GM21423 (cell line): ENCODE results near the gene MUC5B.
"Not testable (repeated sequence)": the region's sequence is repeated elsewhere in the genome, so short reads cannot be mapped to it uniquely, and the experiment has no call there.

Experiments
- ATAC-seq: cut with Tn5 transposase; IDR thresholded peaks from one replicate; pipeline ENCODE4 v1.9.1; 2021; ENCODE audit warnings: mild to moderate bottlenecking, moderate library complexity; ENCODE audit not compliant: unreplicated experiment

Gene MUC5B, protein sequence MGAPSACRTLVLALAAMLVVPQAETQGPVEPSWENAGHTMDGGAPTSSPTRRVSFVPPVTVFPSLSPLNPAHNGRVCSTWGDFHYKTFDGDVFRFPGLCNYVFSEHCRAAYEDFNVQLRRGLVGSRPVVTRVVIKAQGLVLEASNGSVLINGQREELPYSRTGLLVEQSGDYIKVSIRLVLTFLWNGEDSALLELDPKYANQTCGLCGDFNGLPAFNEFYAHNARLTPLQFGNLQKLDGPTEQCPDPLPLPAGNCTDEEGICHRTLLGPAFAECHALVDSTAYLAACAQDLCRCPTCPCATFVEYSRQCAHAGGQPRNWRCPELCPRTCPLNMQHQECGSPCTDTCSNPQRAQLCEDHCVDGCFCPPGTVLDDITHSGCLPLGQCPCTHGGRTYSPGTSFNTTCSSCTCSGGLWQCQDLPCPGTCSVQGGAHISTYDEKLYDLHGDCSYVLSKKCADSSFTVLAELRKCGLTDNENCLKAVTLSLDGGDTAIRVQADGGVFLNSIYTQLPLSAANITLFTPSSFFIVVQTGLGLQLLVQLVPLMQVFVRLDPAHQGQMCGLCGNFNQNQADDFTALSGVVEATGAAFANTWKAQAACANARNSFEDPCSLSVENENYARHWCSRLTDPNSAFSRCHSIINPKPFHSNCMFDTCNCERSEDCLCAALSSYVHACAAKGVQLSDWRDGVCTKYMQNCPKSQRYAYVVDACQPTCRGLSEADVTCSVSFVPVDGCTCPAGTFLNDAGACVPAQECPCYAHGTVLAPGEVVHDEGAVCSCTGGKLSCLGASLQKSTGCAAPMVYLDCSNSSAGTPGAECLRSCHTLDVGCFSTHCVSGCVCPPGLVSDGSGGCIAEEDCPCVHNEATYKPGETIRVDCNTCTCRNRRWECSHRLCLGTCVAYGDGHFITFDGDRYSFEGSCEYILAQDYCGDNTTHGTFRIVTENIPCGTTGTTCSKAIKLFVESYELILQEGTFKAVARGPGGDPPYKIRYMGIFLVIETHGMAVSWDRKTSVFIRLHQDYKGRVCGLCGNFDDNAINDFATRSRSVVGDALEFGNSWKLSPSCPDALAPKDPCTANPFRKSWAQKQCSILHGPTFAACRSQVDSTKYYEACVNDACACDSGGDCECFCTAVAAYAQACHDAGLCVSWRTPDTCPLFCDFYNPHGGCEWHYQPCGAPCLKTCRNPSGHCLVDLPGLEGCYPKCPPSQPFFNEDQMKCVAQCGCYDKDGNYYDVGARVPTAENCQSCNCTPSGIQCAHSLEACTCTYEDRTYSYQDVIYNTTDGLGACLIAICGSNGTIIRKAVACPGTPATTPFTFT (N-terminal part only)

DNA sequence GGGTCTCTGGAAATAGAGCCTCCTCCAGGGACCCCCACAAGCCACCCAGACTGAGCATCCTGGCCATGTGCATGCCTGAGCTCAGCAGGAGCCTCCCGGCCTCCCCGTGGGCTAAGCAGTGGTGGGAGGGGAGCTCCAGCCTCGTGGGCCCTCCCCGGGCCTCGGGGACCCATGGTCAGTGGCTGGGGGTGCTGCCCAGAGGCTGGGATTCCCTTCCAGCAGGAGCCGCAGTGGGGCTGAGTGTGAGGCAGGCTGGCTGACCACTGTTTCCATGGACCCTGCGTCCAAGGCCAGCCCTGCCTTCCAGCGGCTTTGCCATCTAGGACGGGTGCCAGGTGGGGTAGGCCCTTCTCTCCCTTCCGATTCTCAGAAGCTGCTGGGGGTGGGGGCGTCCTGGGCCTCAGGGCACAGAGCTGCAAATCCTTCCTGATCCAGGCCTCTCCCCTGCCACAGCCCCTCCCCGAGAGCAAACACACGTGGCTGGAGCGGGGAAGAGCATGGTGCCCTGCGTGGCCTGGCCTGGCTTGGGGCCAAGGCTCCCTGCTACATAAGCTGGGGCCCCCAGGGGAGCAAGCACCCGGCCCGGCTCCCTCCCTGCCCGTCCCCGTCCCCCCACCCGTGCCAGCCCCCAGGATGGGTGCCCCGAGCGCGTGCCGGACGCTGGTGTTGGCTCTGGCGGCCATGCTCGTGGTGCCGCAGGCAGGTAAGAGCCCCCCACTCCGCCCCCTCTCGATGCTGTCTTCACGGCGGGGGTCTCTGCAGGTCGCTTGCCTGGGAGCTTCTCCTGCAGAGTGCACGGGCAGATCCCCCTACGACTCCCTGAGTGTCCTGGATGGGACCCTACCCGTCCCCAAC lies at the start of gene MUC5B:
TSS of gene MUC5B (plus strand) at position 576 of the 855 bp plus-strand sequence. CDS start at position 634, 58 bp downstream.
- ATAC-seq: no peak

DNA sequence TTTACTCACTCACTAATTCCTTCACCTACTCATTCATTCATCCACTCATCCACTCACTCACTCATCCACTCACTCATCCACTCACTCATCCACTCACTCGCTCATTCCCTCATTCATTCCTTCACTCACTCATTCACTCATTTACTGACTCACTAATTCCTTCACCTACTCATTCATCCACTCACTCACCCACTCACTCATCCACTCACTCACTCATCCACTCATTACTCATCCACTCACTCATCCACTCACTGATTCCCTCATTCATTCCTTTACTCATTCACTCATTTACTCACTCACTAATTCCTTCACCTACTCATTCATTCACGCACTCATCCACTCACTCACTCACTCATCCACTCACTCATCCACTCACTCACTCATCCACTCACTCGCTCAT lies 49.5 kb upstream of the MUC5B start:
- ATAC-seq: not testable (repeated sequence)

DNA sequence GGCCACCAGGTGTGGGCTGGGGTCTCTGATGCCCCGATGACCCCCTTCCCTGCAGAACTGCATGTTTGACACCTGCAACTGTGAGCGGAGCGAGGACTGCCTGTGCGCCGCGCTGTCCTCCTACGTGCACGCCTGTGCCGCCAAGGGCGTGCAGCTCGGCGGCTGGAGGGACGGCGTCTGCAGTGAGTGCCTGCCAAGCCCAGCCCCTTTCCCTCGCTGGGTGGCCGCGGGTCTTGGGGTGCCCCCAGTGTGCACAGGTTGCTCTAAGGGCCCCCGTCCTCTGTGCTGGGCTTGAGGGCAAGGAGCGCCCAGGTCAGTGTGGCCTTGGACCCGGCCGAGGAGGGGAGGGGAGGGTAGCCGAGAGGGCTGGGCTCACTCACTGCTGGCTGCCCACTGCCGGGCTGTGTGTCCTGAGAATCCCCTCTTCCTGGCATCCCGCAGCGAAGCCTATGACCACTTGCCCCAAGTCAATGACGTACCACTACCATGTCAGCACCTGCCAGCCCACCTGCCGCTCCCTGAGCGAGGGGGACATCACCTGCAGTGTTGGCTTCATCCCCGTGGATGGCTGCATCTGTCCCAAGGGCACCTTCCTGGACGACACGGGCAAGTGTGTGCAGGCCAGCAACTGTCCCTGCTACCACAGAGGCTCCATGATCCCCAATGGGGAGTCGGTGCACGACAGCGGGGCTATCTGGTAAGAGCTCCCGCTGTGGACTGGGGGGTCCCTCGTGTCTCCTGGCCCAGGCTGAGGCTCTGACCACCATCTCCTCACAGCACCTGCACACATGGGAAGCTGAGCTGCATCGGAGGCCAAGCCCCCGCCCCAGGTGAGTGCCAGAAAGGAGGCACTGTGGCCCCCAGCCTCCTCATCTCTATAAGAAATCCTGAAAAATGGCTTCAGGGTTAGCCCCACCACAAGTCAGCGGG lies 48.2 kb upstream of the MUC5B start:
- no peak for ATAC-seq

DNA sequence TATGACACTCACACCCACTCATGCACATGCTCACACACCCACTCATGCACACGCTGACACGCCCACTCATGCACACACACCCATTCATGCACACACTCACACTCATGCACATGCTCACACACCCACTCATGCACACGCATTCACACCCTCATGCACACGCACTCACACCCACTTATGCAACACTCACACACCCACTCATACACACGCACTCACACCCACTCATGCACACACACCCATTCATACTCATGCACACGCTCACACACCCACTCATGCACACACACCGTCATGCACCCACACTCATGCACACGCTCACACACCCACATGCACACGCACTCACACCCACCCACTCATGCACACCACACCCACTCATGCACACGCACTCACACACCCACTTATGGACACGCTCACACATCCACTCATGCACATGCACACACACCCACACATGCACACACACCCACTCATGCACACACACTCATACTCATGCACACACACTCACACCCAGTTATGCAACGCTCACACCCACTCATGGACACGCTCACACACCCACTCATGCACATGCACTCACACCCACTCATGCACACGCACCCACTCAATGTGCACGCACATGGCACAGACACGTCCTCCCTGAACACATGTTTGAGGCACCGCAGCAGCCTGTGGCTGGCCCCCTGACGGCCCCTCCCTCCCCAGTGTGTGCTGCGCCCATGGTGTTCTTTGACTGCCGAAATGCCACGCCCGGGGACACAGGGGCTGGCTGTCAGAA lies 47.2 kb upstream of the MUC5B start:
- no peak for ATAC-seq

DNA sequence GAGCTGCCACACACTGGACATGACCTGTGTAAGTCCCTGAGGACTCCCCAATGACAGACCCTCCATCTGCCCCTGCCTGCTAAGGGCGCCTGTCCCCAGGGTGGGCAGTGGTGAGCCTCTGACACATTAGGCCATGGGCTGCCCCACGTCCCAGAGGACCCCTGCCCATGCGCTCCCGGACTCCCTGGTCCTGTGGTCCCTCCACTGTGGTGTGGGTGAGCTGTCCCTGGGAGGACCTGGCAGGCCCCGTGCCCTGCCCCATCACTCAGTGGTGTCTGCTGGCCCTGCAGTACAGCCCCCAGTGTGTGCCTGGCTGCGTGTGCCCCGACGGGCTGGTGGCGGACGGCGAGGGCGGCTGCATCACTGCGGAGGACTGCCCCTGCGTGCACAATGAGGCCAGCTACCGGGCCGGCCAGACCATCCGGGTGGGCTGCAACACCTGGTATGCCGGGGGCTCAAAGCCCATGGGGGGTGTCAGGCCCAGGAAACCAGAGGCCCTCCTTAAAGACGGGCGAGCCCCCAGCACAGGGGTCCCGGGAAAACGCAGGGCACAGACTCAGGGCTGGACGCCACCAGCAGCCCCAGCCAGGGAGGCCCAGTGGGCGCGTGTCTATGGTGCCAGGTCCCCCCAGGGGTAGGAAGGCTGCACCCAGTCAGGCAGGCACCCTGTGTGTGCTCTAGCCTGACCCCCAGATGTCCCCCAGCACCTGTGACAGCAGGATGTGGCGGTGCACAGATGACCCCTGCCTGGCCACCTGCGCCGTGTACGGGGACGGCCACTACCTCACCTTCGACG lies 46.4 kb upstream of the MUC5B start:
- ATAC-seq: no peak

DNA sequence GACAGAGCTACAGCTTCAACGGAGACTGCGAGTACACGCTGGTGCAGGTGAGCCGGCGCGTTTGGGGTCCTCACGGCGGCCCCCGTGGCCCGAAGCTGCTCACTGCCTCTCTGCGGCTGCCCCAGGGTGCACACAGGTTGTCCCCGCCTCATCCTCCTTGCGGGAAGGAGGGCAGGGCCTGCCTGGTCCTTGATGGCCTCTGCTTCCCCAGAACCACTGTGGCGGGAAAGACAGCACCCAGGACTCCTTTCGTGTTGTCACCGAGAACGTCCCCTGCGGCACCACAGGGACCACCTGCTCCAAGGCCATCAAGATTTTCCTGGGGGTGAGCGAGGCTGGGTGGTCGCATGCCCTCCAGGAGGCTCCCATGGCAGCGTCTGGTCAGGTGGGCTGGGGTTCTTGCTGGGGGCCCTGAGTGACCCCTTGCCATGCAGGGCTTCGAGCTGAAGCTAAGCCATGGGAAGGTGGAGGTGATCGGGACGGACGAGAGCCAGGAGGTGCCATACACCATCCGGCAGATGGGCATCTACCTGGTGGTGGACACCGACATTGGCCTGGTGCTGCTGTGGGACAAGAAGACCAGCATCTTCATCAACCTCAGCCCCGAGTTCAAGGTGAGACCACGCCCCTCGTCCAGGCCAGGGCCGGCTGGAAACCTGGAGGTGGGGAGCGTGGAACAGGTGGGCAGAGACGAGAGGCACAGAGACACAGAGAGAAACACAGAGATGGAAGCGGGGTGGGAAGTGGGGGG lies 45.7 kb upstream of the MUC5B start:
- no peak for ATAC-seq

DNA sequence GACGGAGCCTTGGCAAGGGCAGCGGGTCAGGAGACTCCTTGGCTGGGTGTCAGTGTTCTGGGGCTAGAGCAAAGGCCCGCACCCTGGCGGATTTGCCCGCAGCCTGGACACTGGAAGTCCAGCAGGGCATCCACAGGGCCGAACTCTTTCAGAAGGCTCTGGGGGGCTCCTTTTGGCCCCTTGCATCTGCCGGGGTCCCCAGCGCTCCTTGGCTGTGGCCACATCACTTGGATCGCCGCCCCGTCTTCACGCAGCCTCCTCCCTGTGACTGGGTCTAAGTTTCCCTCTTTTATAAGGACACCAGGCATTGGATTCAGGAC lies 45.1 kb upstream of the MUC5B start:
- ATAC-seq: no peak

DNA sequence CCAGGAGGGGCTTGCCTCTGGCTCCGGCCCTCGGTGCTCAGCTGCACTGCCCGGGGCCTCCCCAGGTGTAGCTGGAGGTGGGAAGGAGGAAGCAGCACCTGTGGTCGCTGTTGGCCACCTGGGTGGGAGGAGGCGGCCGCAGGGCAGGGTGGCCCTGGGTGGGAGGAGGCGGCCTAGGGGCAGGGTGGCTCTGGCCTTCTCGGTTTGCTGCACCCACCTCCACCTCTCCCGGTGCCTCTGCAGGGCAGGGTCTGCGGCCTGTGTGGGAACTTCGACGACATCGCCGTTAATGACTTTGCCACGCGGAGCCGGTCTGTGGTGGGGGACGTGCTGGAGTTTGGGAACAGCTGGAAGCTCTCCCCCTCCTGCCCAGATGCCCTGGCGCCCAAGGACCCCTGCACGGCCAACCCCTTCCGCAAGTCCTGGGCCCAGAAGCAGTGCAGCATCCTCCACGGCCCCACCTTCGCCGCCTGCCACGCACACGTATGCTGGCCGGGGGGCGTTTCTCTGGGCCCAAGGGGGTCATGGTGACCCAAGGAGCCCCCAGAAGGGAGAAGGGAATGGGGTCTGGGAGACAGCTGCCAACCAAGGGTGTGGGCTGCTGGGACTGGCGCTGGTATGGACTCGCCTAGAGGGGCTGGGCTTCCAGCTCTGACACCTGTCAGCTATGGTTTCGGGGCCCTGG lies 44.5 kb upstream of the MUC5B start:
- ATAC-seq: no peak

DNA sequence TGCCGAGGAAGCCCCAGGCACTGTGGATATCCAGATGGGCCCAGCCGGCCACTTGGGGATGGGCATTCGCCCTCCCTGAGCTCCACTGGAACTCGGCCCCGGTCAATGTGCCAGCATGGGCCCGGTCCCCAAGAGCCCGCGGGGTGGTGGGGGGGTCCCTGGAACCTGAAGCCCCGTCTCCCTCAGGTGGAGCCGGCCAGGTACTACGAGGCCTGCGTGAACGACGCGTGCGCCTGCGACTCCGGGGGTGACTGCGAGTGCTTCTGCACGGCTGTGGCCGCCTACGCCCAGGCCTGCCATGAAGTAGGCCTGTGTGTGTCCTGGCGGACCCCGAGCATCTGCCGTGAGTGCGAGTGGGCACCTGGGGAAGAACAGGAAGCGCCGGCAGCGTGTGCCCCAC lies 44.0 kb upstream of the MUC5B start:
- ATAC-seq: no peak

DNA sequence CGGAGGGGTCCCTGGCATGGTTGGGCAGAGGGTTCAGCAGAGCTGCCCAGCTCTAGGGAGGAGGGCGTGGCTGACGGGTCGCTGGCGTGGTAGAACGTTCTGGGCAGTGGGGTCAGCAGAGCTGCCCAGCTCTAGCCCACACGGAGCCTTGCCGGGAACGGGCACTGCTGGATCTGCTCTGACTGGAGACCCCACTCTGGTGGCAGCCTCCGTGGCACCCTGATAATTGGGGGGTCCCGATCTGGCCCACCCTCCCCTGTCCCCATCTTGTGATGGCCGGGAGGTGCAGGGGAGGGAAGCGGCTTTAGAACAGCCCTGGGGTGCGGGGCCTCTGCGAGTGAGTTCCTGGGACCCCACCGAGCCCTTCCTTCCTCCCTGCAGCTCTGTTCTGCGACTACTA lies 43.2 kb upstream of the MUC5B start:
- ATAC-seq: no peak

DNA sequence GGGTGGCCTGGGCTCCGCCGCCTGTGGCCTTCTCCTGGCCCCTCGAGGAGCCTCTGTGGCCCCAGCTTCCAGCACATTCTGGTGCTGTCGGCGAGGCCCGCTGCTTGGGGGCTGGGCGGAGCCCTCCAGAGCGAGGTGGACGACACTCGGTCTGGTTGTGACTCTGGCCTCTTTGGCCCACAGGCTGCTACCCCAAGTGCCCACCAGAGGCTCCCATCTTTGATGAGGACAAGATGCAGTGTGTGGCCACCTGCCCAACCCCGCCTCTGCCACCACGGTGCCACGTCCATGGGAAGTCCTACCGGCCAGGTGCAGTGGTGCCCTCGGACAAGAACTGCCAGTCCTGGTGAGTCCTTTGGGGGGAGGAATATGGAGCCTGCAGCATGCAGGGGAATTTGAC lies 42.7 kb upstream of the MUC5B start:
- ATAC-seq: no peak

DNA sequence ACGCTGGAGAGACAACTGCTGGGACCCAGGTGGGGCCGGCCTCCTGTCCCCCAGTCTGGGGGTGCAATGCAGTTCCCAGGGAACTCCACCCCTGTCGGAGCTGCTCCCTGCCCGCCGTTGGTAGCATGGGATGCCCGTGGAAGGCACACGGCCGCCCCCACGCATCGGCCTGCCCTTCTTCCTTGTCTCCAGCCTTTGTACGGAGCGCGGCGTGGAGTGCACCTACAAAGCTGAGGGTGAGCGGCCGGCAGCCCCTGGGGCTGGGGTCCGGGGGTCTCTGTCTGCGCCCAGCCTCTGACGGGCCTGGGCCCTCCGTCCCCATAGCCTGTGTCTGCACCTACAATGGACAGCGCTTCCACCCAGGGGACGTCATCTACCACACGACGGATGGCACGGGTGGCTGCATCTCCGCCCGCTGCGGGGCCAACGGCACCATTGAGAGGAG lies 41.9 kb upstream of the MUC5B start:
- ATAC-seq: no peak

DNA sequence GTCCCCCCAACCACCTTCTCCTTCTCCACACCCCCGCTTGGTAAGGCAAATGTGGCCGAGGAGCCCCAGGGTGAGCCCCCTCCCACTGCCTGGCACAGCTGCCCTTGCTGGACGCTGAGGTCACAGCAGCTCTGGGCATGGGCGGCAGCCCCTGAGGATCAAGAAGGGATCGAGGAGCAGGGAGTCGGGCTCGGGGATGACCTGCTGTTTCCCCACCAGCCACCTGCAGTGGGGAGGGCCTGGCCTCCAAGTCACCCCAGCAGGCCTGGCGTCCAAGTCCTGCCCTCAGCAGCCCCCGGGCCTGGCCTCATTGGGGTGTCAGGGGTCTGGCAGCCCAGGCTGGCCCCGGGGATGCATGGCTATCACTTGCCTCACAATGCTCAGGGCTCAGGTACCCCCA lies 41.4 kb upstream of the MUC5B start:
- no peak for ATAC-seq

DNA sequence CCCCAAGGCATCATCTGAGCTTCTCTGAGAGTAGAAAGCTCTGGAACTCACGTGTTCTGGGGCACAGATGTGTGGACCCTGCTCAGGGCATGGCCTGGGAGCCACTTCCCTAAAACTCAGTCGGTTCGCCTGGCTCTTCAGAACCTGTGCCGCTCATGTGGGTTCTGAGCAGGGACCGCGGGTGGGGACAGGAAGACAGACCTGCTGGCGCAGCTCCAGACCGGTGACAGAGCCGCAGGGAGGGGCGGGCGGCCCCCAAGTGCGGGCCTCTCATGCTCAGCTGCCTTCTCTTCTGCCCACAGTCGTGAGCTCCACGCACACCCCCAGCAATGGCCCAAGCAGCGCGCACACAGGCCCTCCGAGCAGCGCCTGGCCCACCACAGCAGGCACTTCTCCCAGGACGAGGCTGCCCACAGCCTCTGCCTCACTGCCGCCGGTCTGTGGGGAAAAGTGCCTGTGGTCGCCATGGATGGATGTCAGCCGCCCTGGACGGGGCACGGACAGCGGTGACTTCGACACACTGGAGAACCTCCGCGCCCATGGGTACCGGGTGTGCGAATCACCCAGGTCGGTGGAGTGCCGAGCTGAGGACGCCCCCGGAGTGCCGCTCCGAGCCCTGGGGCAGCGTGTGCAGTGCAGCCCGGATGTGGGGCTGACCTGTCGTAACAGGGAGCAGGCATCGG lies 40.9 kb upstream of the MUC5B start:
- ATAC-seq: no peak

DNA sequence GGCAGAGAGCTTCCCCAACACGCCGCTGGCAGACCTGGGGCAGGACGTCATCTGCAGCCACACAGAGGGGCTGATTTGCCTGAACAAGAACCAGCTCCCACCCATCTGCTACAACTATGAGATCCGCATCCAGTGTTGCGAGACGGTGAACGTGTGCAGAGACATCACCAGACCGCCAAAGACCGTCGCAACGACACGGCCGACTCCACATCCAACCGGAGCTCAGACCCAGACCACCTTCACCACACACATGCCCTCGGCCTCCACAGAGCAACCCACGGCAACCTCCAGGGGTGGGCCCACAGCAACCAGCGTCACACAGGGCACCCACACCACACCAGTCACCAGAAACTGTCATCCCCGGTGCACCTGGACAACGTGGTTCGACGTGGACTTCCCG lies 38.7 kb upstream of the MUC5B start:
- not testable (repeated sequence) for ATAC-seq
